ENCODE results near the gene RPS19BP1. TPM values are rescaled to one million over a fixed set of nuclear protein-coding genes. Genes with fewer than 3 reads are reported as not detected.
A peak's percentile ranks its signal among the peaks of the same experiment; 100 is the strongest.

The RPS19BP1 gene
- total RNA-seq, 1 experiment from 2014 or later = 80.4 TPM

GRCh38 chr22:39571538-39571937, 39.0 kb upstream of the RPS19BP1 start (continued):
- no peak for TF ChIP-seq CTCF (IDR thresholded peaks at IDR 0.05 in 2 of 3, conservative IDR thresholded peaks at IDR 0.05 in 1 of 3; ENCODE audit: borderline replicate concordance in 1 of 3, insufficient read depth in 1 of 3, low read depth in 2 of 3, low read length in 2 of 3)
- TF ChIP-seq MAX (IDR thresholded peaks at IDR 0.05) = no peak
- TF ChIP-seq SIN3A (IDR thresholded peaks at IDR 0.05; ENCODE audit: low read depth) = no peak
- TF ChIP-seq RAD21 (IDR thresholded peaks at IDR 0.05; ENCODE audit: low read depth) = no peak
- no peak for TF ChIP-seq POLR2A (IDR thresholded peaks at IDR 0.05; ENCODE audit: borderline replicate concordance, extremely low read depth, insufficient read depth, insufficient read length)
- TF ChIP-seq EGR1 (IDR thresholded peaks at IDR 0.05; ENCODE audit: low read depth) = no peak

- TF ChIP-seq CBX3 (IDR thresholded peaks at IDR 0.05; ENCODE audit: low read depth) (no peak), EZH2 (IDR thresholded peaks at IDR 0.05) (no peak), YY1 (IDR thresholded peaks at IDR 0.05; ENCODE audit: extremely low read depth, insufficient replicate concordance, low read depth, low read length) (no peak), SRF (IDR thresholded peaks at IDR 0.05; ENCODE audit: low read depth) (no peak), ZFX (IDR thresholded peaks at IDR 0.05) (no peak)
- H3K9me2 ChIP-seq (ENCODE audit: insufficient read depth) = no peaks in the 10 kb centered on the region
- no peaks in the 10 kb centered on the region; a peak in 1 of 4 replicates for H3K9me3 ChIP-seq (ENCODE audit: control insufficient read depth in 1 of 2, insufficient read depth in 1 of 2, low read depth in 1 of 2, low read length in 2 of 2)
- H3K9ac ChIP-seq (ENCODE audit: low read length) = no peak within 1 kb of the TSS
- no peak for DNase-seq (ENCODE audit: low read depth, low spot score)
- intact Hi-C loops (cut with micrococcal nuclease) = no loop called here
- no peak for ATAC-seq
- H3K27ac ChIP-seq (ENCODE audit: low read depth, low read length) = no peak within 1 kb of the TSS
- H3K36me3 ChIP-seq (ENCODE audit: control insufficient read depth in 1 of 2, insufficient read depth in 2 of 2, low read length in 2 of 2) = no peaks in the 10 kb centered on the region
- ChIA-PET RAD21 (ENCODE audit: low non-redundant PET in 1 of 2, low total read pairs in 2 of 2, uncharacterized antibody in 2 of 2, unreplicated experiment in 2 of 2) (interaction anchor here in 1 of 2 experiments (0.5 kb wide), 1 partner anchor 47 kb away, joined by 7 read pairs; no protein-coding TSS in a partner anchor), CTCF (interaction anchor here (0.9 kb wide), 1 partner anchor 36 kb away, joined by 3 read pairs; no protein-coding TSS in a partner anchor), POLR2A (no interaction called here)
- no peaks in the 10 kb centered on the region for H3K27me3 ChIP-seq (ENCODE audit: insufficient read depth, low read length)
- H4K20me1 ChIP-seq (ENCODE audit: insufficient read depth) = no peaks in the 10 kb centered on the region
- no peak within 1 kb of the TSS for H3K4me3 ChIP-seq (replicated peaks in 1 of 2; ENCODE audit: low read depth in 1 of 2, low read length in 2 of 2)
- peaks cover 14 to 26% of the 10 kb centered on the region in 2 experiments for H3K4me1 ChIP-seq (ENCODE audit: control insufficient read depth in 1 of 2, insufficient read depth in 2 of 2, low read length in 2 of 2)
- H2AFZ ChIP-seq (ENCODE audit: low read depth, low read length, poor library complexity, severe bottlenecking) = no peak within 1 kb of the TSS
- no peaks in the 10 kb centered on the region for H3K79me2 ChIP-seq (ENCODE audit: insufficient read depth, low read length)
- no TSS peak for BruUV-seq (replicated peaks)
- peak within 1 kb of the TSS; percentile 25; the same call in 1 of the 2 replicates for H3K4me2 ChIP-seq (ENCODE audit: low read length)
Observed at GRCh38 chr22:39570665-39571064, 38.1 kb upstream of the RPS19BP1 start, which contains the start of gene CACNA1I. Gene CACNA1I, plus strand, starts transcription at chr22:39570753. Its CDS starts 0 bp downstream, at chr22:39570753.
